IPS DF 4.7 (cell line): ENCODE data around the gene CLDN14.

Experiments used
- DNase-seq: peaks from one replicate; pipeline ENCODE4 v3.0.0-alpha.2; 2013; ENCODE audit warnings: low spot score; ENCODE audit errors: extremely low read depth

CLDN14 gene

GRCh38 chr21:36471254-36471723 lies 8.6 kb downstream of the CLDN14 start:
- no peak for DNase-seq

GRCh38 chr21:36470294-36470693 lies 9.6 kb downstream of the CLDN14 start:
- no peak for DNase-seq

- no peak for DNase-seq
These were observed 13.8 kb downstream of the CLDN14 start for GRCh38 chr21:36466061-36466511.

- DNase-seq: no peak
These were observed 14.4 kb downstream of the CLDN14 start for GRCh38 chr21:36465478-36465877.

- DNase-seq: no peak
These were observed 15.3 kb downstream of the CLDN14 start for GRCh38 chr21:36464590-36464989.

- DNase-seq: no peak
These were observed 15.9 kb downstream of the CLDN14 start for GRCh38 chr21:36463991-36464390.

- no peak for DNase-seq
These were observed 16.7 kb downstream of the CLDN14 start for GRCh38 chr21:36463204-36463603.

GRCh38 chr21:36461918-36462486 lies 17.9 kb downstream of the CLDN14 start:
- no peak for DNase-seq

GRCh38 chr21:36461277-36461917 lies 18.5 kb downstream of the CLDN14 start:
- no peak for DNase-seq

GRCh38 chr21:36460866-36461265 lies 19.1 kb downstream of the CLDN14 start:
- DNase-seq: no peak

- DNase-seq: no peak
These were observed 20.8 kb downstream of the CLDN14 start for GRCh38 chr21:36459098-36459497.

GRCh38 chr21:36456729-36457414 lies 23.1 kb downstream of the CLDN14 start:
- no peak for DNase-seq

- no peak for DNase-seq
These were observed 25.2 kb downstream of the CLDN14 start for GRCh38 chr21:36454706-36455105.

GRCh38 chr21:36454093-36454531 lies 25.8 kb downstream of the CLDN14 start:
- DNase-seq: no peak

GRCh38 chr21:36452281-36452825 lies 27.6 kb downstream of the CLDN14 start:
- no peak for DNase-seq

- DNase-seq: no peak
These were observed 28.4 kb downstream of the CLDN14 start for GRCh38 chr21:36451506-36451905.

GRCh38 chr21:36450511-36450910 lies 29.4 kb downstream of the CLDN14 start:
- no peak for DNase-seq

- DNase-seq: no peak
These were observed 33.6 kb downstream of the CLDN14 start for GRCh38 chr21:36446301-36446700.

- DNase-seq: no peak
These were observed 38.2 kb downstream of the CLDN14 start for GRCh38 chr21:36441715-36442114.

GRCh38 chr21:36437745-36438128 lies 42.2 kb downstream of the CLDN14 start:
- DNase-seq: no peak

GRCh38 chr21:36436829-36437744 lies 42.8 kb downstream of the CLDN14 start:
- DNase-seq: no peak
